Peyer's patch (tissue), 4 donors: ENCODE results near the gene OGDHL.

ENCODE experiments used
- POLR2A ChIP-seq, 2 donors: fragments of 450-650 bp; IDR thresholded peaks; one replicate each; pipeline ENCODE4 v1.5.1; 2017; ENCODE audit warnings: antibody characterized with exemption in 2 of 2, mild to moderate bottlenecking in 2 of 2, moderate library complexity in 2 of 2
- TF ChIP-seq, protein P1 (sequence below), 6 experiments: fragments of 450-650 bp in 4 of 6; fragments of 200-600 bp in 2 of 6; sonication (generic) in 1 of 6; IDR thresholded peaks; one replicate each; pipeline ENCODE4 v1.5.1; 2017 to 2019; ENCODE audit warnings: antibody characterized with exemption in 6 of 6, mild to moderate bottlenecking in 3 of 6, moderate library complexity in 1 of 6

DNA sequence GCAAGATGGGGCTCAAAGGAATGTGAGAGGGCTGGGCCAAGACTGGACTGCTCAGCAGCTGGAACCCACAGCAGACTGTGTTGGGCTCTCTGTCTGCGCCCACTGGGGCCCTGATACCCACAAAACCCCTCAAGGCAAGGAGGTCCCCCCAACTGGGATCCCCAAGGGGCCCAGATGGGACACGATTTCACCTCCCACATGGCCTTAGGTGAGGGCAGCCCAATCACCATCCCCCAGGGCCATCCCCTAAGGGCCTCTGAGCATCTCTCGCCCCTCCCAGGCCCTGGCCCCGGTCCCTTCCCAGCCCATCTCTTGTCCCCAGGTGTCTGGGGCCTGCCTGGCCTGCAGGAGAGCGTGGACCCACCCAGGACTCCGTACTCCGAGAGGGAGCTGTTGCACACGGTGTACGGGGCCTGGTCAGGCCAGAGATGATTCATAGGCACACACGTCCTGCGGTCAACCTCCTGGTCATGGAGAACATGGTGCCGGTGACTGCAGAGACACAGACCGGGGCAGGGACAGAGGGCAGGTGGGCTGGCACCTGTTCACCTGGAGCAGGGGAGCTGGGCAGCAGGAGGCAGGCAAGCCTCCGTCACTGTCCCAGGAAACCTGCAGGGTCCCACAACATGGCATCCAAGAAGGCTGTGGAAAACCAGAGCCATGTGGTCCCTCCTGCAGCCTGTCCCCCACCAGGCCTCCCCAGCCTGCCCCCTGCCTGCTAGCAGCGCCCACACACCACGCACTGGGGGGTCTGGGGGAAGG is 21.6 kb downstream of the OGDHL start:
- TF ChIP-seq, protein P1, sequence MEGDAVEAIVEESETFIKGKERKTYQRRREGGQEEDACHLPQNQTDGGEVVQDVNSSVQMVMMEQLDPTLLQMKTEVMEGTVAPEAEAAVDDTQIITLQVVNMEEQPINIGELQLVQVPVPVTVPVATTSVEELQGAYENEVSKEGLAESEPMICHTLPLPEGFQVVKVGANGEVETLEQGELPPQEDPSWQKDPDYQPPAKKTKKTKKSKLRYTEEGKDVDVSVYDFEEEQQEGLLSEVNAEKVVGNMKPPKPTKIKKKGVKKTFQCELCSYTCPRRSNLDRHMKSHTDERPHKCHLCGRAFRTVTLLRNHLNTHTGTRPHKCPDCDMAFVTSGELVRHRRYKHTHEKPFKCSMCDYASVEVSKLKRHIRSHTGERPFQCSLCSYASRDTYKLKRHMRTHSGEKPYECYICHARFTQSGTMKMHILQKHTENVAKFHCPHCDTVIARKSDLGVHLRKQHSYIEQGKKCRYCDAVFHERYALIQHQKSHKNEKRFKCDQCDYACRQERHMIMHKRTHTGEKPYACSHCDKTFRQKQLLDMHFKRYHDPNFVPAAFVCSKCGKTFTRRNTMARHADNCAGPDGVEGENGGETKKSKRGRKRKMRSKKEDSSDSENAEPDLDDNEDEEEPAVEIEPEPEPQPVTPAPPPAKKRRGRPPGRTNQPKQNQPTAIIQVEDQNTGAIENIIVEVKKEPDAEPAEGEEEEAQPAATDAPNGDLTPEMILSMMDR (IDR thresholded peaks at IDR 0.05): no peak
- TF ChIP-seq POLR2A (IDR thresholded peaks at IDR 0.05): no peak
